ENCODE data around the gene HIRA.

The HIRA gene

DNA sequence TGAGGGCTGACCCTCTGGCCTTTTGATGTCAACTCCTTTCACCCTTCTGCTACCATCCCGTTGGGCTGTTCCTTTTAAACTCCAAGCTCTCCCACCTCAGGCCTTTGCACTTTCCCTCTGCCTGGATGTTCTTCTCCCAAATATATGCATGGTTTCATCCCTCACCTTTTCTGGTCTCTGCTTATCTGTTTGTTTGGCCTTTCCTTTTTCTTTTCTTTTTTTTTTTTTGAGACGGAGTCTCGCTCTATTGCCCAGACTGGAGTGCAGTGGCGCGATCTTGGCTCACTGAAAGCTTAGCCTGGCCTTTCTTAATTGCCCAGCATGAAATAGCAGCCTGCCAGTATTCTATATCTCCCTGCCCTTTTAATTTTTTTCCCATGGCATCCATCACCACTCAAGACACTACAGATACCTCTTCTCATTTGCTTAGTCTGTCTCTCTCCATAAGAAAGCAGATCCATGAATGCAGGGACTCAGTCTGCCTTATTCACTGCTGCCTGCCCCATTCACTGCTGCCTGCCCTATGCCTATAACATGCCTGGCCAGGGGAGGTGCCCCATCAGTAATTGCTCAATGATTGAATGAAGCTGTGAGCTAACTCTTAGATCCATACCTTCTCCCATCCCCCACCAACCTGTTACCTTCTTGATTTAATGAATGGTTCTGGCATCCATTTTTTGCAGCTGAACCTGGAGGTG is 81.6 kb downstream of the HIRA start:
- TF ChIP-seq, protein P1, sequence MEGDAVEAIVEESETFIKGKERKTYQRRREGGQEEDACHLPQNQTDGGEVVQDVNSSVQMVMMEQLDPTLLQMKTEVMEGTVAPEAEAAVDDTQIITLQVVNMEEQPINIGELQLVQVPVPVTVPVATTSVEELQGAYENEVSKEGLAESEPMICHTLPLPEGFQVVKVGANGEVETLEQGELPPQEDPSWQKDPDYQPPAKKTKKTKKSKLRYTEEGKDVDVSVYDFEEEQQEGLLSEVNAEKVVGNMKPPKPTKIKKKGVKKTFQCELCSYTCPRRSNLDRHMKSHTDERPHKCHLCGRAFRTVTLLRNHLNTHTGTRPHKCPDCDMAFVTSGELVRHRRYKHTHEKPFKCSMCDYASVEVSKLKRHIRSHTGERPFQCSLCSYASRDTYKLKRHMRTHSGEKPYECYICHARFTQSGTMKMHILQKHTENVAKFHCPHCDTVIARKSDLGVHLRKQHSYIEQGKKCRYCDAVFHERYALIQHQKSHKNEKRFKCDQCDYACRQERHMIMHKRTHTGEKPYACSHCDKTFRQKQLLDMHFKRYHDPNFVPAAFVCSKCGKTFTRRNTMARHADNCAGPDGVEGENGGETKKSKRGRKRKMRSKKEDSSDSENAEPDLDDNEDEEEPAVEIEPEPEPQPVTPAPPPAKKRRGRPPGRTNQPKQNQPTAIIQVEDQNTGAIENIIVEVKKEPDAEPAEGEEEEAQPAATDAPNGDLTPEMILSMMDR (IDR thresholded peaks at IDR 0.05; ENCODE audit: low read depth, low read length) = no peak
- DNase-seq (ENCODE audit: low read depth in 2 of 2) = no peak
- H3K4me3 ChIP-seq (replicated peaks in 1 of 2; ENCODE audit: low read depth in 2 of 2, low read length in 2 of 2) = no peak overlapping the region

DNA sequence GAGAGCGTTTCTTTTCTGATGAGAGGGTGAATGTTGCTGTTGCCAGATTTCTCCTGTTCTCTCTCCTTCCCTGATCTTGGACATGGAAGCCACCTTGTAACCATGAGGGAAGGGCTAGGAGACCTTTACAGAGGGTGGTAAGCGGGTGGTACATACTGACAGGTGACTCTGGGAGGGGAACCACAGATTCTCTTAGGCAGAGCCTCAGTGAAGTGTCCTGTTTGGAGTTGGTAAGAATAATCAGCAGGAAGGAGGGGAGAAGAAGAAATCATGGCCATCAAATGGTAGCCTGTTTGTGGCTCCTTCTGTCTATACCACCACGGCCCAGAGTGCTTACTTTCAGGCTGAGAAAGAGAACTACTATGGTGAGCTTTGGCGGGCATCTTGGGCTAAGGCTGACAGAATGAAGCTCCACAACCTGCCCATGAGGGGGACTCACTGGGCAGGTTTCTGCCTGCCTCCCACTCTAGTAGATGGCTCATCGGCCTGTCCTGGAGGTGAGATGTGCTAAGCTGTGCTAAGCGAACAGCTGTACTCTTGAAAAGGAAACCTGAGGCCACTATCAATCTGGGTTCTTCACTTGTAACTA is 84.8 kb downstream of the HIRA start:
- TF ChIP-seq, protein P1 (IDR thresholded peaks at IDR 0.05; ENCODE audit: low read depth, low read length) = no peak
- no peak for DNase-seq (ENCODE audit: low read depth in 2 of 2)
- H3K4me3 ChIP-seq (replicated peaks in 1 of 2; ENCODE audit: low read depth in 2 of 2, low read length in 2 of 2) = no peak overlapping the region

DNA sequence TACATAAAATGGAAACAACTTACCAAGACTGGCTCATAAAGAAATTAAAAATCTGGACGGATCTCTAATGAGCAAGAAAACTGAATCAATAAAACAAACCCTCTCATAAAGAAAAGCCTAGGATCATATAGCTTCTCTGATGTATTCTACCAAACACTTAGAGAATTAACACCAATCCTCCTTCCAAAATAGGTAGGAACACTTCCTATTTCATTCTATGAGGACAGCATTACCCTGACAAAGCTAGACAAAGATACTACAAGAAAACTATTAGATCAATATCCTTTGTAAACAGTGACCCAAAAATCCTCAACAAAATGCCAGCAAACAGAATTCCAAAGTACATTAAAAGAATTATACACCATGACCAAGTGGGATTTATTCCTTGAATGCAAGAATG is 87.1 kb downstream of the HIRA start:
- no peak overlapping the region for H3K4me3 ChIP-seq (replicated peaks in 1 of 2; ENCODE audit: low read depth in 2 of 2, low read length in 2 of 2)
- DNase-seq (ENCODE audit: low read depth in 2 of 2) = no peak
- TF ChIP-seq, protein P1 (IDR thresholded peaks at IDR 0.05; ENCODE audit: low read depth, low read length) = no peak

DNA sequence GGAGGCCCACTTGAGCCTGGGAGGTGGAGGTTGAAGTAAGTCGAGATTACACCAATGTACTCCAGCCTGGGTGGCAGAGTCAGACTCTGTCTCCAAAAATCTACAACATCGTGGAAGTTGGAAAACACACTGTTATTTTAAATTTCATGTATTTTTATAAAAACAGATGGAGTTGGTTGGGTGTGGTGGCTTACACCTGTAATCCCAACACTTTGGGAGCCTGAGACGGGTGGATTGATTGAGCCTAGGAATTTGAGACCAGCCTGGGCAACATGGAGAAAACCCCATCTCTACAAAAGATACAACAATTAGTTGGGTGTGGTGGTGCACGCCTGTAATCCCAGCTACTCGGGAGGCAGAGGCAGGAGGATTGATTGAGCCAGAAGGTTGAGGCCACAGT is 88.1 kb downstream of the HIRA start:
- TF ChIP-seq, protein P1 (IDR thresholded peaks at IDR 0.05; ENCODE audit: low read depth, low read length) = no peak
- H3K4me3 ChIP-seq (replicated peaks in 1 of 2; ENCODE audit: low read depth in 2 of 2, low read length in 2 of 2) = no peak overlapping the region
- DNase-seq (ENCODE audit: low read depth in 2 of 2) = no peak

DNA sequence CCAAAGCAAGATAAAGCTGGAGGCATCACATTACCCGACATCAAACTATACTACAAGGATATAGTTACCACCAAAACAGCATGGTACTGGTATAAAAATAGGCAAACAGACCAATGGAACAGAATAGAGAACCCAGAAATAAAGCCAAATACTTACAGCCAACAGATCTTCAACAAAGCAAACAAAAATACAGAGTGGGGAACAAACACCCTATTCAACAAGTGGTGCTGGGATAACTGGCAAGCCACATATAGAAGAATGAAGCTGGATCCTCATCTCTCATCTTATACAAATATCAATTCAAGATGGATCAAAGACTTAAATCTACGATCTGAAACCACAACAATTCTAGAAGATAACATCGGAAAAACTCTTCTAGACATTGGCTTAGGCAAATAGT is 90.0 kb downstream of the HIRA start:
- TF ChIP-seq, protein P1 (IDR thresholded peaks at IDR 0.05; ENCODE audit: low read depth, low read length) = no peak
- H3K4me3 ChIP-seq (replicated peaks in 1 of 2; ENCODE audit: low read depth in 2 of 2, low read length in 2 of 2) = no peak overlapping the region
- DNase-seq (ENCODE audit: low read depth in 2 of 2) = no peak

DNA sequence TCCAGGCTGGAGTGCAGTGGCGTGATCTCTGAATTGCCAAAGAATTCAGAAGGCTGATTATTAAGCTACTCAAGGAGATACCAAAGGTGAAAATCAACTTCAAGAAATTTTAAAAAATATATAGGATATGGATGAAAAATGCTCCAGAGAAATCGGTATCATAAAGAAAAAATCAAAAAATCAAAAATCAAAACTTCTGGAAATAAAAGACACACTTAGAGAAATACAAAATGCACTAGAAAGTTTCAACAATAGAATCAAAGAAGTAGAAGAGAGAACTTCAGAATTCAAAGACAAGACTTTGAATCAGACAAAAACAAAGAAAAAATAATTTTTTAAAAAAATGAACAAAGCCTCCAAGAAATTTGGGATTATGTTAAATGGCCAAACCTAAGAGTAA is 94.4 kb downstream of the HIRA start:
- no peak for DNase-seq (ENCODE audit: low read depth in 2 of 2)
- no peak overlapping the region for H3K4me3 ChIP-seq (replicated peaks in 1 of 2; ENCODE audit: low read depth in 2 of 2, low read length in 2 of 2)
- TF ChIP-seq, protein P1 (IDR thresholded peaks at IDR 0.05; ENCODE audit: low read depth, low read length) = no peak
